HCT116 (cell line): ENCODE measurements around the gene DCAF6.

ENCODE experiments used
- ATF3 ChIP-seq: IDR thresholded peaks from 2 replicates; pipeline ENCODE4 v1.6.1; 2012
- CTCF ChIP-seq, 3 experiments: fragments of 200-600 bp in 1 of 3; sonication (generic) in 1 of 3; IDR thresholded peaks in 2 of 3; conservative IDR thresholded peaks in 1 of 3; 2 replicates each; pipeline ENCODE4 v1.5.1; 2012 to 2017; ENCODE audit warnings: low read depth in 2 of 3, low read length in 2 of 3, antibody characterized with exemption in 1 of 3, borderline replicate concordance in 1 of 3, control low read depth in 1 of 3, mild to moderate bottlenecking in 1 of 3, mixed read lengths in 1 of 3, mixed run types in 1 of 3, moderate library complexity in 1 of 3; ENCODE audit not compliant: insufficient read depth in 1 of 3
- EGR1 ChIP-seq: IDR thresholded peaks from 2 replicates; pipeline ENCODE4 v1.6.1; 2012; ENCODE audit warnings: low read depth
- EZH2 ChIP-seq: fragments of 200-600 bp; sonication (generic); IDR thresholded peaks from 2 replicates; pipeline ENCODE4 v1.6.1; 2017; ENCODE audit warnings: antibody characterized with exemption, mixed run types
- FOSL1 ChIP-seq: IDR thresholded peaks from 2 replicates; pipeline ENCODE4 v1.6.1; 2012; ENCODE audit warnings: low read depth
- JUND ChIP-seq: IDR thresholded peaks from 2 replicates; pipeline ENCODE4 v1.6.1; 2012
- POLR2A ChIP-seq: IDR thresholded peaks from 2 replicates; pipeline ENCODE4 v1.7.0; 2011; ENCODE audit warnings: borderline replicate concordance; ENCODE audit not compliant: insufficient read depth, insufficient read length; ENCODE audit errors: extremely low read depth
- POLR2AphosphoS5 ChIP-seq: IDR thresholded peaks from 2 replicates; pipeline ENCODE4 v1.6.1; 2011; ENCODE audit warnings: mild to moderate bottlenecking, low read depth, low read length, moderate library complexity
- RAD21 ChIP-seq: IDR thresholded peaks from 2 replicates; pipeline ENCODE4 v1.6.1; 2012; ENCODE audit warnings: low read depth, mild to moderate bottlenecking
- REST ChIP-seq: IDR thresholded peaks from 2 replicates; pipeline ENCODE4 v1.6.1; 2012; ENCODE audit warnings: low read depth
- SP1 ChIP-seq: IDR thresholded peaks from 2 replicates; pipeline ENCODE4 v1.6.1; 2012; ENCODE audit warnings: low read depth
- YY1 ChIP-seq: IDR thresholded peaks from 2 replicates; pipeline ENCODE4 v1.6.1; 2011; ENCODE audit warnings: low read length, low read depth, moderate library complexity, mild to moderate bottlenecking; ENCODE audit not compliant: insufficient replicate concordance; ENCODE audit errors: extremely low read depth
- ZNF274 ChIP-seq: fragments of 200-500 bp; sonication (Bioruptor generic); IDR thresholded peaks from 2 replicates; pipeline ENCODE4 v1.6.1; 2014; ENCODE audit warnings: mild to moderate bottlenecking, low read depth, low read length, inconsistent platforms

- TF ChIP-seq JUND (no peak), EGR1 (no peak), RAD21 (no peak), CTCF (IDR thresholded peaks at IDR 0.05 in 2 of 3, conservative IDR thresholded peaks at IDR 0.05 in 1 of 3; ENCODE audit: borderline replicate concordance in 1 of 3, insufficient read depth in 1 of 3, low read depth in 2 of 3, low read length in 2 of 3) (no peak), EZH2 (no peak), ZNF274 (no peak), POLR2A (no peak), YY1 (no peak), POLR2AphosphoS5 (no peak), SP1 (no peak), ATF3 (no peak), REST (no peak), FOSL1 (no peak)
These were observed 114.4 kb downstream of the DCAF6 start for GRCh38 chr1:168050880-168051279.
